HUES64 (cell line): ENCODE measurements around the gene LRRC8D.

Experiments used
- H3K27ac ChIP-seq: 2 replicates; pipeline ENCODE4 v1.7.0; 2013; ENCODE audit warnings: low read depth, low read length, inconsistent platforms
- H3K27me3 ChIP-seq: 2 replicates; pipeline ENCODE4 v1.6.1; 2013; ENCODE audit warnings: mild to moderate bottlenecking, low read length; ENCODE audit not compliant: insufficient read depth
- H3K36me3 ChIP-seq: 2 replicates; pipeline ENCODE4 v1.6.1; 2013; ENCODE audit warnings: mild to moderate bottlenecking, low read length; ENCODE audit not compliant: insufficient read depth
- H3K4me1 ChIP-seq: 2 replicates; pipeline ENCODE4 v1.6.1; 2013; ENCODE audit warnings: mild to moderate bottlenecking, low read length, moderate library complexity; ENCODE audit not compliant: insufficient read depth
- H3K4me3 ChIP-seq: 2 replicates; pipeline ENCODE4 v1.5.1; 2013; ENCODE audit warnings: mild to moderate bottlenecking, low read length, moderate library complexity
- H3K9ac ChIP-seq: 2 replicates; pipeline ENCODE4 v1.6.1; 2013; ENCODE audit warnings: mild to moderate bottlenecking, low read depth, low read length
- H3K9me3 ChIP-seq: 2 replicates; pipeline ENCODE4 v1.6.1; 2013; ENCODE audit warnings: low read depth, low read length; ENCODE audit not compliant: insufficient read depth
- WGBS: fragments of 150-250, 120-280 bp; methylation state at CpG from one replicate; pipeline ENCODE4 v1.1.7; 2013; ENCODE audit warnings: missing lambda C conversion rate; 5-methylcytosine and 5-hydroxymethylcytosine counted together

LRRC8D gene

GRCh38 chr1:89873288-89873687 lies 52.5 kb downstream of the LRRC8D start:
- Histone ChIP-seq H3K27ac (no peak overlapping the region), H3K4me3 (no peak overlapping the region), H3K4me1 (no peaks in the 10 kb centered on the region; the same call in 1 of the 2 replicates), H3K9me3 (no peaks in the 10 kb centered on the region), H3K9ac (no peak overlapping the region), H3K36me3 (peaks cover 13% of the 10 kb centered on the region), H3K27me3 (no peaks in the 10 kb centered on the region)

- H3K4me3 ChIP-seq = no peak overlapping the region
- H3K27ac ChIP-seq = no peak overlapping the region
- no peaks in the 10 kb centered on the region; the same call in 1 of the 2 replicates for H3K4me1 ChIP-seq
- no peak overlapping the region for H3K9ac ChIP-seq
- WGBS = 94% methylated on average over 2 of the region's 3 CpGs
- H3K9me3 ChIP-seq = no peaks in the 10 kb centered on the region
- peaks cover 9% of the 10 kb centered on the region for H3K36me3 ChIP-seq
- no peaks in the 10 kb centered on the region for H3K27me3 ChIP-seq
Measured at GRCh38 chr1:89873770-89874169, 52.9 kb downstream of the LRRC8D start.

GRCh38 chr1:89876463-89876862 lies 55.6 kb downstream of the LRRC8D start:
- H3K27ac ChIP-seq = no peak overlapping the region
- WGBS = 96% methylated on average over 3 of the region's 3 CpGs
- H3K27me3 ChIP-seq = no peaks in the 10 kb centered on the region
- H3K36me3 ChIP-seq = peaks cover 6% of the 10 kb centered on the region
- H3K9ac ChIP-seq = no peak overlapping the region
- H3K4me3 ChIP-seq = no peak overlapping the region
- H3K9me3 ChIP-seq = peaks cover 7% of the 10 kb centered on the region
- H3K4me1 ChIP-seq = no peaks in the 10 kb centered on the region

GRCh38 chr1:89877756-89878155 lies 56.9 kb downstream of the LRRC8D start:
- Histone ChIP-seq H3K9me3 (peaks cover 7% of the 10 kb centered on the region), H3K27ac (no peak overlapping the region), H3K27me3 (no peaks in the 10 kb centered on the region), H3K36me3 (peaks cover 16% of the 10 kb centered on the region), H3K4me1 (no peaks in the 10 kb centered on the region), H3K9ac (no peak overlapping the region), H3K4me3 (no peak overlapping the region)
- 92% methylated on average over 2 of the region's 2 CpGs for WGBS

- WGBS = 96% methylated on average over 1 of the region's 1 CpG
Measured at GRCh38 chr1:89878256-89878655, 57.4 kb downstream of the LRRC8D start.

GRCh38 chr1:89880679-89881078 lies 59.8 kb downstream of the LRRC8D start:
- no peaks in the 10 kb centered on the region for H3K27me3 ChIP-seq
- H3K9ac ChIP-seq = no peak overlapping the region
- H3K27ac ChIP-seq = no peak overlapping the region
- no peak overlapping the region for H3K4me3 ChIP-seq
- WGBS = no CpG with 5 or more reads among the region's 1 CpG
- H3K4me1 ChIP-seq = peaks cover 6% of the 10 kb centered on the region; the same call in 1 of the 2 replicates
- H3K36me3 ChIP-seq = peaks cover 19% of the 10 kb centered on the region
- peaks cover 7% of the 10 kb centered on the region for H3K9me3 ChIP-seq

More at GRCh38 chr1:89878256-89878655, 57.4 kb downstream of the LRRC8D start:
- Histone ChIP-seq H3K27ac (no peak overlapping the region), H3K9me3 (peaks cover 7% of the 10 kb centered on the region), H3K4me3 (no peak overlapping the region), H3K27me3 (no peaks in the 10 kb centered on the region), H3K36me3 (peaks cover 16% of the 10 kb centered on the region), H3K9ac (no peak overlapping the region), H3K4me1 (no peaks in the 10 kb centered on the region)

GRCh38 chr1:89881415-89882058 lies 60.7 kb downstream of the LRRC8D start:
- Histone ChIP-seq H3K27me3 (no peaks in the 10 kb centered on the region), H3K36me3 (peaks cover 19% of the 10 kb centered on the region), H3K4me3 (no peak overlapping the region), H3K4me1 (peaks cover 9% of the 10 kb centered on the region; the same call in 1 of the 2 replicates), H3K27ac (no peak overlapping the region), H3K9ac (no peak overlapping the region), H3K9me3 (peaks cover 7% of the 10 kb centered on the region)
- WGBS = 97% methylated on average over 1 of the region's 1 CpG

GRCh38 chr1:89882348-89883029 lies 61.7 kb downstream of the LRRC8D start:
- Histone ChIP-seq H3K36me3 (peaks cover 19% of the 10 kb centered on the region), H3K4me1 (peaks cover 9% of the 10 kb centered on the region; the same call in 1 of the 2 replicates), H3K9me3 (peaks cover 7% of the 10 kb centered on the region), H3K4me3 (no peak overlapping the region), H3K27me3 (no peaks in the 10 kb centered on the region), H3K9ac (no peak overlapping the region), H3K27ac (no peak overlapping the region)
- 94% methylated on average over 4 of the region's 6 CpGs for WGBS

GRCh38 chr1:89883030-89883379 lies 62.2 kb downstream of the LRRC8D start:
- H3K4me1 ChIP-seq = peaks cover 9% of the 10 kb centered on the region; the same call in 1 of the 2 replicates
- H3K36me3 ChIP-seq = peaks cover 19% of the 10 kb centered on the region
- WGBS = 89% methylated on average over 6 of the region's 6 CpGs
- H3K9me3 ChIP-seq = peaks cover 7% of the 10 kb centered on the region
- H3K27ac ChIP-seq = no peak overlapping the region
- H3K9ac ChIP-seq = no peak overlapping the region
- H3K4me3 ChIP-seq = no peak overlapping the region
- H3K27me3 ChIP-seq = no peaks in the 10 kb centered on the region

- H3K9ac ChIP-seq = no peak overlapping the region
- H3K36me3 ChIP-seq = peaks cover 19% of the 10 kb centered on the region
- WGBS = 92% methylated on average over 6 of the region's 6 CpGs
- no peak overlapping the region for H3K27ac ChIP-seq
- H3K27me3 ChIP-seq = no peaks in the 10 kb centered on the region
- no peak overlapping the region for H3K4me3 ChIP-seq
- H3K4me1 ChIP-seq = peaks cover 9% of the 10 kb centered on the region; the same call in 1 of the 2 replicates
- H3K9me3 ChIP-seq = peaks cover 7% of the 10 kb centered on the region
Measured at GRCh38 chr1:89884718-89885596, 64.1 kb downstream of the LRRC8D start.

- Histone ChIP-seq H3K9ac (no peak overlapping the region), H3K27me3 (no peaks in the 10 kb centered on the region), H3K36me3 (peaks cover 6% of the 10 kb centered on the region; the same call in 1 of the 2 replicates), H3K4me1 (peaks cover 13% of the 10 kb centered on the region), H3K9me3 (no peaks in the 10 kb centered on the region), H3K27ac (no peak overlapping the region), H3K4me3 (no peak overlapping the region)
- WGBS = 100% methylated on average over 2 of the region's 2 CpGs
Measured at GRCh38 chr1:89887270-89887669, 66.4 kb downstream of the LRRC8D start.
